Adrenal gland (tissue), 5 donors: ENCODE results near the gene SETD4.

Experiments used
- POLR2A ChIP-seq, 2 donors: fragments of 450-650 bp; IDR thresholded peaks; one replicate each; pipeline ENCODE4 v1.6.1; 2017; ENCODE audit warnings: antibody characterized with exemption in 2 of 2, mild to moderate bottlenecking in 2 of 2, moderate library complexity in 1 of 2
- TF ChIP-seq, protein P1 (sequence below), 6 experiments: fragments of 450-650 bp in 4 of 6; fragments of 200-600 bp in 2 of 6; sonication (generic) in 1 of 6; IDR thresholded peaks; 1 replicate in 5 of 6; 2 replicates in 1 of 6; pipeline versions ENCODE4 v1.5.1 to v1.8.0; 2016 to 2021; ENCODE audit warnings: antibody characterized with exemption in 6 of 6, mild to moderate bottlenecking in 2 of 6, moderate library complexity in 1 of 6
- donor health status: DM: no; HTN: no; CAD: no.

DNA sequence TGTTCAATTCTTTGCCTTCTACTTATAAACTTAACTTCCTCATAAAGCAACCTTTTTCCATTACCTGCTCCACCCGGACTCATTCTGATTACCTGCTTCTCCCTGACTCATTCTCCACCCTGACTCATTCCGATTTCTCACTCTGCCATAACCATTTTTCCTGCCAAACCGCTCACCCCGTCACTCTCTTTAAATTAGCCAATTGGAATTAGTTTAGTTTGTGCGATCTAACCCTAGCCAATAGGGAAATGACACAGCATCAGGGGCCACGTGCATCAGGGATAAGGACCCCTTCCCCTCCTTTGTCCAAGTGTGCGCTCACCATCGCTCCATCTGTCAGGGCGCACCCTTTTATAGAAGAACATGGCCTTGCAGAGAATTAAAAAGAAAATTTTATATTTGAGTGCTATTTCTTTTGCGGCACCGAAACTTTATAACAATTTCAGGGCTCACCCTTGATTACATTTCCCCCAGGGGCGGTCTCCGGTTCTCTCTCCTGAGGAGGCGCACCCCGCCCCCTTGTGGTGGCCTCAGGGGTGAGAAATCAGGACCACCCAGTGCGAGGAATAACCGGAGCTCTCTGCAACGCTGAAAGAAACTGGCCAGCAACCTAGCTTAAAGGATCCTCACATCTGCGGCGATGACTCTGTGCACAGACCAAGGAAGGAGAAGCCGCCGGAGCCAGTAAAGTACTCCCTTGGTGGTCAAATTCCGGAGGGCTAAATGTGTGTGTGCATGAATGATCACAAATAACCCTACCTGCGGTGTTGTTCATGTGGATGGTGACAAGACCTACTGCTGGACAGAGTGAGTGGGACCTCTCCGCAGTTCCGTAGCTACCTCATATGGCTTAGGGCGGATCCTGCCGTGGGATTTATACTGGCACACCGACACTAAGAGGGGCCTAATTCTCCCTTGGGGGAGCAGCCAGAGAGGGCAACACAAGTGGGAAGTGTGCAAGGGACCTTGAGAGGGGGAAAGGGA lies 44.3 kb upstream of the SETD4 start:
- TF ChIP-seq, protein P1, sequence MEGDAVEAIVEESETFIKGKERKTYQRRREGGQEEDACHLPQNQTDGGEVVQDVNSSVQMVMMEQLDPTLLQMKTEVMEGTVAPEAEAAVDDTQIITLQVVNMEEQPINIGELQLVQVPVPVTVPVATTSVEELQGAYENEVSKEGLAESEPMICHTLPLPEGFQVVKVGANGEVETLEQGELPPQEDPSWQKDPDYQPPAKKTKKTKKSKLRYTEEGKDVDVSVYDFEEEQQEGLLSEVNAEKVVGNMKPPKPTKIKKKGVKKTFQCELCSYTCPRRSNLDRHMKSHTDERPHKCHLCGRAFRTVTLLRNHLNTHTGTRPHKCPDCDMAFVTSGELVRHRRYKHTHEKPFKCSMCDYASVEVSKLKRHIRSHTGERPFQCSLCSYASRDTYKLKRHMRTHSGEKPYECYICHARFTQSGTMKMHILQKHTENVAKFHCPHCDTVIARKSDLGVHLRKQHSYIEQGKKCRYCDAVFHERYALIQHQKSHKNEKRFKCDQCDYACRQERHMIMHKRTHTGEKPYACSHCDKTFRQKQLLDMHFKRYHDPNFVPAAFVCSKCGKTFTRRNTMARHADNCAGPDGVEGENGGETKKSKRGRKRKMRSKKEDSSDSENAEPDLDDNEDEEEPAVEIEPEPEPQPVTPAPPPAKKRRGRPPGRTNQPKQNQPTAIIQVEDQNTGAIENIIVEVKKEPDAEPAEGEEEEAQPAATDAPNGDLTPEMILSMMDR (IDR thresholded peaks at IDR 0.05) = peak; percentile 12 to 48 (median 28)
- no peak for TF ChIP-seq POLR2A (IDR thresholded peaks at IDR 0.05)
